ENCODE measurements around the gene KCNK1.
A peak's percentile ranks its signal among the peaks of the same experiment; 100 is the strongest.

Gene KCNK1

GRCh38 chr1:233625087-233625486 is 11.2 kb downstream of the KCNK1 start:
- Histone ChIP-seq H3K27me3 (replicated peaks; ENCODE audit: control insufficient read depth, insufficient read depth, low read length) (no peaks in the 10 kb centered on the region), H3K9ac (ENCODE audit: low read length) (no peak overlapping the region), H3K9me3 (ENCODE audit: control insufficient read depth, low read length) (no peaks in the 10 kb centered on the region), H3K36me3 (ENCODE audit: control insufficient read depth, insufficient read depth, low read length, severe bottlenecking) (no peaks in the 10 kb centered on the region), H3K4me1 (ENCODE audit: control insufficient read depth, insufficient read depth, low read length) (no peaks in the 10 kb centered on the region), H3K4me3 (ENCODE audit: low read length) (no peak overlapping the region)
- no peak for DNase-seq (ENCODE audit: low read depth)

GRCh38 chr1:233625510-233625981 is 11.6 kb downstream of the KCNK1 start:
- Histone ChIP-seq H3K9me3 (ENCODE audit: control insufficient read depth, low read length) (no peaks in the 10 kb centered on the region), H3K36me3 (ENCODE audit: control insufficient read depth, insufficient read depth, low read length, severe bottlenecking) (no peaks in the 10 kb centered on the region), H3K27me3 (replicated peaks; ENCODE audit: control insufficient read depth, insufficient read depth, low read length) (no peaks in the 10 kb centered on the region), H3K4me3 (ENCODE audit: low read length) (no peak overlapping the region), H3K4me1 (ENCODE audit: control insufficient read depth, insufficient read depth, low read length) (no peaks in the 10 kb centered on the region), H3K9ac (ENCODE audit: low read length) (no peak overlapping the region)
- DNase-seq (ENCODE audit: low read depth), result no peak

- H3K9me3 ChIP-seq (ENCODE audit: control insufficient read depth, low read length), result no peaks in the 10 kb centered on the region
- no peaks in the 10 kb centered on the region for H3K36me3 ChIP-seq (ENCODE audit: control insufficient read depth, insufficient read depth, low read length, severe bottlenecking)
- no peak overlapping the region for H3K4me3 ChIP-seq (ENCODE audit: low read length)
- no peaks in the 10 kb centered on the region for H3K4me1 ChIP-seq (ENCODE audit: control insufficient read depth, insufficient read depth, low read length)
- no peak overlapping the region for H3K9ac ChIP-seq (ENCODE audit: low read length)
- no peaks in the 10 kb centered on the region for H3K27me3 ChIP-seq (replicated peaks; ENCODE audit: control insufficient read depth, insufficient read depth, low read length)
- DNase-seq (ENCODE audit: low read depth), result no peak
Observed at GRCh38 chr1:233627376-233627775, 13.5 kb downstream of the KCNK1 start.

GRCh38 chr1:233627823-233628222 is 13.9 kb downstream of the KCNK1 start:
- Histone ChIP-seq H3K4me3 (ENCODE audit: low read length) (no peak overlapping the region), H3K36me3 (ENCODE audit: control insufficient read depth, insufficient read depth, low read length, severe bottlenecking) (no peaks in the 10 kb centered on the region), H3K4me1 (ENCODE audit: control insufficient read depth, insufficient read depth, low read length) (no peaks in the 10 kb centered on the region), H3K9me3 (ENCODE audit: control insufficient read depth, low read length) (no peaks in the 10 kb centered on the region), H3K9ac (ENCODE audit: low read length) (no peak overlapping the region), H3K27me3 (replicated peaks; ENCODE audit: control insufficient read depth, insufficient read depth, low read length) (no peaks in the 10 kb centered on the region)
- no peak for DNase-seq (ENCODE audit: low read depth)

- no peaks in the 10 kb centered on the region for H3K36me3 ChIP-seq (ENCODE audit: control insufficient read depth, insufficient read depth, low read length, severe bottlenecking)
Observed at GRCh38 chr1:233629305-233629935, 15.5 kb downstream of the KCNK1 start.

GRCh38 chr1:233631810-233632405 is 18.0 kb downstream of the KCNK1 start:
- H3K4me3 ChIP-seq (ENCODE audit: low read length), result no peak overlapping the region
- H3K27me3 ChIP-seq (replicated peaks; ENCODE audit: control insufficient read depth, insufficient read depth, low read length), result no peaks in the 10 kb centered on the region
- H3K36me3 ChIP-seq (ENCODE audit: control insufficient read depth, insufficient read depth, low read length, severe bottlenecking), result no peaks in the 10 kb centered on the region
- no peak overlapping the region for H3K9ac ChIP-seq (ENCODE audit: low read length)
- no peaks in the 10 kb centered on the region for H3K9me3 ChIP-seq (ENCODE audit: control insufficient read depth, low read length)
- H3K4me1 ChIP-seq (ENCODE audit: control insufficient read depth, insufficient read depth, low read length), result no peaks in the 10 kb centered on the region
- DNase-seq (ENCODE audit: low read depth), result no peak

More at GRCh38 chr1:233629305-233629935, 15.5 kb downstream of the KCNK1 start:
- no peaks in the 10 kb centered on the region for H3K27me3 ChIP-seq (replicated peaks; ENCODE audit: control insufficient read depth, insufficient read depth, low read length)
- no peak overlapping the region for H3K4me3 ChIP-seq (ENCODE audit: low read length)
- no peaks in the 10 kb centered on the region for H3K4me1 ChIP-seq (ENCODE audit: control insufficient read depth, insufficient read depth, low read length)
- no peak overlapping the region for H3K9ac ChIP-seq (ENCODE audit: low read length)
- no peak for DNase-seq (ENCODE audit: low read depth)
- no peaks in the 10 kb centered on the region for H3K9me3 ChIP-seq (ENCODE audit: control insufficient read depth, low read length)

- no peak overlapping the region for H3K9ac ChIP-seq (ENCODE audit: low read length)
- no peaks in the 10 kb centered on the region for H3K36me3 ChIP-seq (ENCODE audit: control insufficient read depth, insufficient read depth, low read length, severe bottlenecking)
- H3K9me3 ChIP-seq (ENCODE audit: control insufficient read depth, low read length), result no peaks in the 10 kb centered on the region
- no peak overlapping the region for H3K4me3 ChIP-seq (ENCODE audit: low read length)
- no peak for DNase-seq (ENCODE audit: low read depth)
- H3K27me3 ChIP-seq (replicated peaks; ENCODE audit: control insufficient read depth, insufficient read depth, low read length), result no peaks in the 10 kb centered on the region
- H3K4me1 ChIP-seq (ENCODE audit: control insufficient read depth, insufficient read depth, low read length), result no peaks in the 10 kb centered on the region
Observed at GRCh38 chr1:233632436-233632835, 18.5 kb downstream of the KCNK1 start.

GRCh38 chr1:233635765-233636502 is 22.0 kb downstream of the KCNK1 start:
- Histone ChIP-seq H3K36me3 (ENCODE audit: control insufficient read depth, insufficient read depth, low read length, severe bottlenecking) (no peaks in the 10 kb centered on the region), H3K27me3 (replicated peaks; ENCODE audit: control insufficient read depth, insufficient read depth, low read length) (no peaks in the 10 kb centered on the region), H3K4me3 (ENCODE audit: low read length) (no peak overlapping the region), H3K9me3 (ENCODE audit: control insufficient read depth, low read length) (no peaks in the 10 kb centered on the region), H3K4me1 (ENCODE audit: control insufficient read depth, insufficient read depth, low read length) (no peaks in the 10 kb centered on the region), H3K9ac (ENCODE audit: low read length) (no peak overlapping the region)
- DNase-seq (ENCODE audit: low read depth), result peak; percentile 50

- no peak for DNase-seq (ENCODE audit: low read depth)
- Histone ChIP-seq H3K4me1 (ENCODE audit: control insufficient read depth, insufficient read depth, low read length) (no peaks in the 10 kb centered on the region), H3K36me3 (ENCODE audit: control insufficient read depth, insufficient read depth, low read length, severe bottlenecking) (no peaks in the 10 kb centered on the region), H3K27me3 (replicated peaks; ENCODE audit: control insufficient read depth, insufficient read depth, low read length) (no peaks in the 10 kb centered on the region), H3K9me3 (ENCODE audit: control insufficient read depth, low read length) (no peaks in the 10 kb centered on the region), H3K4me3 (ENCODE audit: low read length) (no peak overlapping the region), H3K9ac (ENCODE audit: low read length) (no peak overlapping the region)
Observed at GRCh38 chr1:233636503-233636877, 22.6 kb downstream of the KCNK1 start.

GRCh38 chr1:233638513-233638912 is 24.6 kb downstream of the KCNK1 start:
- H3K36me3 ChIP-seq (ENCODE audit: control insufficient read depth, insufficient read depth, low read length, severe bottlenecking), result no peaks in the 10 kb centered on the region
- no peak overlapping the region for H3K9ac ChIP-seq (ENCODE audit: low read length)
- DNase-seq (ENCODE audit: low read depth), result no peak
- no peaks in the 10 kb centered on the region for H3K4me1 ChIP-seq (ENCODE audit: control insufficient read depth, insufficient read depth, low read length)
- H3K27me3 ChIP-seq (replicated peaks; ENCODE audit: control insufficient read depth, insufficient read depth, low read length), result no peaks in the 10 kb centered on the region
- no peaks in the 10 kb centered on the region for H3K9me3 ChIP-seq (ENCODE audit: control insufficient read depth, low read length)
- H3K4me3 ChIP-seq (ENCODE audit: low read length), result no peak overlapping the region

GRCh38 chr1:233639611-233640010 is 25.7 kb downstream of the KCNK1 start:
- no peak for DNase-seq (ENCODE audit: low read depth)
- H3K9ac ChIP-seq (ENCODE audit: low read length), result no peak overlapping the region
- no peaks in the 10 kb centered on the region for H3K4me1 ChIP-seq (ENCODE audit: control insufficient read depth, insufficient read depth, low read length)
- H3K9me3 ChIP-seq (ENCODE audit: control insufficient read depth, low read length), result no peaks in the 10 kb centered on the region
- H3K4me3 ChIP-seq (ENCODE audit: low read length), result no peak overlapping the region
- H3K36me3 ChIP-seq (ENCODE audit: control insufficient read depth, insufficient read depth, low read length, severe bottlenecking), result no peaks in the 10 kb centered on the region
- H3K27me3 ChIP-seq (replicated peaks; ENCODE audit: control insufficient read depth, insufficient read depth, low read length), result no peaks in the 10 kb centered on the region

All from adipocyte (in vitro differentiated cells).